ENCODE measurements around the gene WDR91. TPM values are rescaled to one million over a fixed set of nuclear protein-coding genes. Genes with fewer than 3 reads are reported as not detected.

The WDR91 gene
- total RNA-seq, 1 donor from 2014 or later: 11.5 TPM

GRCh38 chr7:135205850-135206249 is 5.5 kb downstream of the WDR91 start:
- peaks cover 3% of the 10 kb centered on the region for H3K27me3 Mint-ChIP-seq (ENCODE audit: unreplicated experiment)
- TF ChIP-seq CTCF (IDR thresholded peaks at IDR 0.05; ENCODE audit: unreplicated experiment): no peak
- no peak overlapping the region for H3K27ac Mint-ChIP-seq (ENCODE audit: unreplicated experiment)
- no peak overlapping the region for H3K4me3 Mint-ChIP-seq (ENCODE audit: unreplicated experiment)
- no peaks in the 10 kb centered on the region for H3K9me3 Mint-ChIP-seq (ENCODE audit: unreplicated experiment)
- no peak for DNase-seq (ENCODE audit: low spot score)
- peaks cover 10% of the 10 kb centered on the region for H3K36me3 Mint-ChIP-seq (ENCODE audit: low read depth, unreplicated experiment)
- H3K4me1 Mint-ChIP-seq (ENCODE audit: unreplicated experiment): peaks cover 18% of the 10 kb centered on the region

GRCh38 chr7:135204876-135205275 is 6.5 kb downstream of the WDR91 start:
- H3K27me3 Mint-ChIP-seq (ENCODE audit: unreplicated experiment): peaks cover 3% of the 10 kb centered on the region
- no peak for DNase-seq (ENCODE audit: low spot score)

GRCh38 chr7:135204341-135204749 is 7.0 kb downstream of the WDR91 start:
- Mint-ChIP-seq H3K9me3 (ENCODE audit: unreplicated experiment) (no peaks in the 10 kb centered on the region), H3K4me1 (ENCODE audit: unreplicated experiment) (peaks cover 18% of the 10 kb centered on the region), H3K36me3 (ENCODE audit: low read depth, unreplicated experiment) (peaks cover 12% of the 10 kb centered on the region), H3K27me3 (ENCODE audit: unreplicated experiment) (peaks cover 3% of the 10 kb centered on the region), H3K27ac (ENCODE audit: unreplicated experiment) (no peak overlapping the region), H3K4me3 (ENCODE audit: unreplicated experiment) (no peak overlapping the region)
- DNase-seq (ENCODE audit: low spot score): no peak
- no peak for TF ChIP-seq CTCF (IDR thresholded peaks at IDR 0.05; ENCODE audit: unreplicated experiment)

More at GRCh38 chr7:135204876-135205275, 6.5 kb downstream of the WDR91 start:
- no peak for TF ChIP-seq CTCF (IDR thresholded peaks at IDR 0.05; ENCODE audit: unreplicated experiment)
- Mint-ChIP-seq H3K4me3 (ENCODE audit: unreplicated experiment) (no peak overlapping the region), H3K36me3 (ENCODE audit: low read depth, unreplicated experiment) (peaks cover 10% of the 10 kb centered on the region), H3K9me3 (ENCODE audit: unreplicated experiment) (no peaks in the 10 kb centered on the region), H3K27ac (ENCODE audit: unreplicated experiment) (no peak overlapping the region), H3K4me1 (ENCODE audit: unreplicated experiment) (peaks cover 18% of the 10 kb centered on the region)

GRCh38 chr7:135201350-135201749 is 10.0 kb downstream of the WDR91 start:
- Mint-ChIP-seq H3K36me3 (ENCODE audit: low read depth, unreplicated experiment) (peaks cover 19% of the 10 kb centered on the region), H3K27ac (ENCODE audit: unreplicated experiment) (no peak overlapping the region), H3K4me3 (ENCODE audit: unreplicated experiment) (no peak overlapping the region), H3K4me1 (ENCODE audit: unreplicated experiment) (peaks cover 9% of the 10 kb centered on the region), H3K27me3 (ENCODE audit: unreplicated experiment) (peaks cover 3% of the 10 kb centered on the region), H3K9me3 (ENCODE audit: unreplicated experiment) (no peaks in the 10 kb centered on the region)
- DNase-seq (ENCODE audit: low spot score): no peak
- no peak for TF ChIP-seq CTCF (IDR thresholded peaks at IDR 0.05; ENCODE audit: unreplicated experiment)

GRCh38 chr7:135200821-135201331 is 10.4 kb downstream of the WDR91 start:
- DNase-seq (ENCODE audit: low spot score): no peak
- H3K4me3 Mint-ChIP-seq (ENCODE audit: unreplicated experiment): no peak overlapping the region
- no peak for TF ChIP-seq CTCF (IDR thresholded peaks at IDR 0.05; ENCODE audit: unreplicated experiment)
- H3K4me1 Mint-ChIP-seq (ENCODE audit: unreplicated experiment): peaks cover 9% of the 10 kb centered on the region
- H3K27me3 Mint-ChIP-seq (ENCODE audit: unreplicated experiment): peaks cover 3% of the 10 kb centered on the region
- H3K9me3 Mint-ChIP-seq (ENCODE audit: unreplicated experiment): no peaks in the 10 kb centered on the region
- H3K36me3 Mint-ChIP-seq (ENCODE audit: low read depth, unreplicated experiment): peaks cover 19% of the 10 kb centered on the region
- H3K27ac Mint-ChIP-seq (ENCODE audit: unreplicated experiment): no peak overlapping the region

All from endothelial cell (in vitro differentiated cells).